Measurements from ENCODE around the gene P3H2.
"Not testable (repeated sequence)": the region's sequence is repeated elsewhere in the genome, so short reads cannot be mapped to it uniquely, and the experiment has no call there.

P3H2 gene

GRCh38 chr3:190086191-190086590 is 34.5 kb downstream of the P3H2 start:
- peak; percentile 63 for DNase-seq (ENCODE audit: low read depth, low spot score)

- no peak for DNase-seq (ENCODE audit: low read depth, low spot score)
Observed at GRCh38 chr3:190084983-190085382, 35.7 kb downstream of the P3H2 start.

GRCh38 chr3:190083635-190084034 is 37.1 kb downstream of the P3H2 start:
- no peak for DNase-seq (ENCODE audit: low read depth, low spot score)

GRCh38 chr3:190081389-190081788 is 39.3 kb downstream of the P3H2 start:
- DNase-seq (ENCODE audit: low read depth, low spot score), result no peak

GRCh38 chr3:190079173-190079572 is 41.5 kb downstream of the P3H2 start:
- not testable (repeated sequence) for DNase-seq (ENCODE audit: low read depth, low spot score)

- no peak for DNase-seq (ENCODE audit: low read depth, low spot score)
Observed at GRCh38 chr3:190077395-190078045, 43.2 kb downstream of the P3H2 start.

- DNase-seq (ENCODE audit: low read depth, low spot score), result peak; percentile 12
Observed at GRCh38 chr3:190076601-190077394, 43.9 kb downstream of the P3H2 start.

GRCh38 chr3:190076136-190076535 is 44.6 kb downstream of the P3H2 start:
- no peak for DNase-seq (ENCODE audit: low read depth, low spot score)

GRCh38 chr3:190074817-190075216 is 45.9 kb downstream of the P3H2 start:
- DNase-seq (ENCODE audit: low read depth, low spot score), result no peak

- no peak for DNase-seq (ENCODE audit: low read depth, low spot score)
Observed at GRCh38 chr3:190073264-190074008, 47.3 kb downstream of the P3H2 start.

GRCh38 chr3:190072856-190073255 is 47.8 kb downstream of the P3H2 start:
- DNase-seq (ENCODE audit: low read depth, low spot score), result no peak

- not testable (repeated sequence) for DNase-seq (ENCODE audit: low read depth, low spot score)
Observed at GRCh38 chr3:190071921-190072320, 48.8 kb downstream of the P3H2 start.

GRCh38 chr3:190070622-190071347 is 49.9 kb downstream of the P3H2 start:
- no peak for DNase-seq (ENCODE audit: low read depth, low spot score)

GRCh38 chr3:190065204-190065603 is 55.5 kb downstream of the P3H2 start:
- DNase-seq (ENCODE audit: low read depth, low spot score), result no peak

- DNase-seq (ENCODE audit: low read depth, low spot score), result no peak
Observed at GRCh38 chr3:190064659-190065058, 56.0 kb downstream of the P3H2 start.

GRCh38 chr3:190064112-190064511 is 56.6 kb downstream of the P3H2 start:
- DNase-seq (ENCODE audit: low read depth, low spot score), result no peak

GRCh38 chr3:190063490-190063889 is 57.2 kb downstream of the P3H2 start:
- no peak for DNase-seq (ENCODE audit: low read depth, low spot score)

GRCh38 chr3:190060192-190060775 is 60.4 kb downstream of the P3H2 start:
- DNase-seq (ENCODE audit: low read depth, low spot score), result no peak

- DNase-seq (ENCODE audit: low read depth, low spot score), result no peak
Observed at GRCh38 chr3:190059242-190059590, 61.5 kb downstream of the P3H2 start.

- no peak for DNase-seq (ENCODE audit: low read depth, low spot score)
Observed at GRCh38 chr3:190058521-190059241, 62.0 kb downstream of the P3H2 start.

GRCh38 chr3:190056742-190057141 is 64.0 kb downstream of the P3H2 start:
- DNase-seq (ENCODE audit: low read depth, low spot score), result no peak

Measured in iPS DF 19.7 (cell line).